ENCODE measurements around the gene DACH1. TPM values are rescaled to one million over a fixed set of nuclear protein-coding genes. Genes with fewer than 3 reads are reported as not detected.
"Not testable (repeated sequence)": the region's sequence is repeated elsewhere in the genome, so short reads cannot be mapped to it uniquely, and the experiment has no call there.

Gene DACH1
- total RNA-seq, 2 donors from 2014 or later, result 0.42 TPM; not detected in 1

- Mint-ChIP-seq H3K27me3 (peaks cover 20 to 27% of the 10 kb centered on the region in 2 donors), H3K27ac (no peak overlapping the region), H3K9me3 (no peaks in the 10 kb centered on the region), H3K4me1 (ENCODE audit: low read depth in 2 of 2) (peaks cover 10 to 11% of the 10 kb centered on the region in 2 donors), H3K36me3 (peaks cover 4% of the 10 kb centered on the region), H3K4me3 (no peak overlapping the region)
- ATAC-seq, result no peak
- no peak for DNase-seq (ENCODE audit: low spot score)
These were observed 5.1 kb downstream of the DACH1 start for GRCh38 chr13:71861769-71862458.

- H3K4me3 Mint-ChIP-seq, result no peak overlapping the region
- peaks cover 20 to 22% of the 10 kb centered on the region in 2 donors for H3K27me3 Mint-ChIP-seq
- H3K36me3 Mint-ChIP-seq, result peaks cover 4% of the 10 kb centered on the region
- H3K4me1 Mint-ChIP-seq (ENCODE audit: low read depth in 2 of 2), result peaks cover 8 to 10% of the 10 kb centered on the region in 2 donors
- ATAC-seq (no peak), DNase-seq (ENCODE audit: low spot score) (no peak)
- H3K9me3 Mint-ChIP-seq, result no peaks in the 10 kb centered on the region
- H3K27ac Mint-ChIP-seq, result no peak overlapping the region
These were observed 6.4 kb downstream of the DACH1 start for GRCh38 chr13:71860547-71861138.

- peaks cover 6 to 7% of the 10 kb centered on the region in 2 donors for H3K27me3 Mint-ChIP-seq
- ATAC-seq, result no peak
- DNase-seq (ENCODE audit: low spot score), result no peak
- H3K9me3 Mint-ChIP-seq, result no peaks in the 10 kb centered on the region
- H3K4me3 Mint-ChIP-seq, result no peak overlapping the region
- H3K4me1 Mint-ChIP-seq (ENCODE audit: low read depth in 2 of 2), result no peaks in the 10 kb centered on the region
- H3K27ac Mint-ChIP-seq, result no peak overlapping the region
- peaks cover 4% of the 10 kb centered on the region for H3K36me3 Mint-ChIP-seq
These were observed 8.4 kb downstream of the DACH1 start for GRCh38 chr13:71858647-71859046.

- DNase-seq (ENCODE audit: low spot score) (no peak), ATAC-seq (no peak)
- Mint-ChIP-seq H3K27ac (no peak overlapping the region), H3K36me3 (peaks cover 4% of the 10 kb centered on the region), H3K9me3 (no peaks in the 10 kb centered on the region), H3K4me3 (no peak overlapping the region), H3K4me1 (ENCODE audit: low read depth in 2 of 2) (no peaks in the 10 kb centered on the region), H3K27me3 (peaks cover 0 to 3% of the 10 kb centered on the region in 2 donors)
These were observed 10.4 kb downstream of the DACH1 start for GRCh38 chr13:71856548-71857043.

GRCh38 chr13:71854401-71854800 is 12.6 kb downstream of the DACH1 start:
- no peaks in the 10 kb centered on the region for H3K27me3 Mint-ChIP-seq
- no peak overlapping the region for H3K27ac Mint-ChIP-seq
- no peak for DNase-seq (ENCODE audit: low spot score)

GRCh38 chr13:71853725-71854124 is 13.3 kb downstream of the DACH1 start:
- Mint-ChIP-seq H3K27ac (no peak overlapping the region), H3K4me1 (ENCODE audit: low read depth in 2 of 2) (no peaks in the 10 kb centered on the region), H3K27me3 (no peaks in the 10 kb centered on the region), H3K36me3 (peaks cover under 1% of the 10 kb centered on the region), H3K4me3 (no peak overlapping the region), H3K9me3 (peaks cover 2% of the 10 kb centered on the region)
- ATAC-seq (no peak), DNase-seq (ENCODE audit: low spot score) (no peak)

More at GRCh38 chr13:71854401-71854800, 12.6 kb downstream of the DACH1 start:
- Mint-ChIP-seq H3K4me1 (ENCODE audit: low read depth in 2 of 2) (no peaks in the 10 kb centered on the region), H3K4me3 (no peak overlapping the region), H3K36me3 (peaks cover 4% of the 10 kb centered on the region), H3K9me3 (no peaks in the 10 kb centered on the region)
- ATAC-seq, result no peak

GRCh38 chr13:71852736-71853135 is 14.3 kb downstream of the DACH1 start:
- Mint-ChIP-seq H3K36me3 (no peaks in the 10 kb centered on the region), H3K27me3 (no peaks in the 10 kb centered on the region), H3K9me3 (peaks cover 3% of the 10 kb centered on the region), H3K27ac (no peak overlapping the region), H3K4me1 (ENCODE audit: low read depth in 2 of 2) (no peaks in the 10 kb centered on the region), H3K4me3 (no peak overlapping the region)
- no peak for ATAC-seq
- DNase-seq (ENCODE audit: low spot score), result no peak

GRCh38 chr13:71851498-71852409 is 15.2 kb downstream of the DACH1 start:
- H3K9me3 Mint-ChIP-seq, result peaks cover 3% of the 10 kb centered on the region
- H3K4me3 Mint-ChIP-seq, result no peak overlapping the region
- H3K27ac Mint-ChIP-seq, result no peak overlapping the region
- DNase-seq (ENCODE audit: low spot score), result no peak
- H3K36me3 Mint-ChIP-seq, result no peaks in the 10 kb centered on the region
- H3K4me1 Mint-ChIP-seq (ENCODE audit: low read depth in 2 of 2), result no peaks in the 10 kb centered on the region
- no peak for ATAC-seq
- no peaks in the 10 kb centered on the region for H3K27me3 Mint-ChIP-seq

- ATAC-seq (no peak), DNase-seq (ENCODE audit: low spot score) (no peak)
- no peak overlapping the region for H3K27ac Mint-ChIP-seq
- no peaks in the 10 kb centered on the region for H3K36me3 Mint-ChIP-seq
- H3K27me3 Mint-ChIP-seq, result no peaks in the 10 kb centered on the region
- H3K4me3 Mint-ChIP-seq, result no peak overlapping the region
- no peaks in the 10 kb centered on the region for H3K4me1 Mint-ChIP-seq (ENCODE audit: low read depth in 2 of 2)
- peaks cover 2% of the 10 kb centered on the region for H3K9me3 Mint-ChIP-seq
These were observed 25.0 kb downstream of the DACH1 start for GRCh38 chr13:71842003-71842402.

GRCh38 chr13:71838842-71839241 is 28.2 kb downstream of the DACH1 start:
- peaks cover 8% of the 10 kb centered on the region for H3K9me3 Mint-ChIP-seq
- no peak for ATAC-seq
- DNase-seq (ENCODE audit: low spot score), result no peak
- no peaks in the 10 kb centered on the region for H3K36me3 Mint-ChIP-seq
- no peaks in the 10 kb centered on the region for H3K27me3 Mint-ChIP-seq
- H3K27ac Mint-ChIP-seq, result no peak overlapping the region
- H3K4me3 Mint-ChIP-seq, result no peak overlapping the region
- H3K4me1 Mint-ChIP-seq (ENCODE audit: low read depth in 2 of 2), result no peaks in the 10 kb centered on the region

GRCh38 chr13:71837582-71837981 is 29.4 kb downstream of the DACH1 start:
- H3K9me3 Mint-ChIP-seq; H3K27me3 Mint-ChIP-seq; DNase-seq (ENCODE audit: low spot score); H3K36me3 Mint-ChIP-seq; H3K4me3 Mint-ChIP-seq; H3K4me1 Mint-ChIP-seq (ENCODE audit: low read depth in 2 of 2); ATAC-seq; H3K27ac Mint-ChIP-seq: not testable (repeated sequence)

GRCh38 chr13:71831716-71832115 is 35.3 kb downstream of the DACH1 start:
- H3K27me3 Mint-ChIP-seq, result no peaks in the 10 kb centered on the region
- H3K36me3 Mint-ChIP-seq, result no peaks in the 10 kb centered on the region
- H3K9me3 Mint-ChIP-seq, result peaks cover 4% of the 10 kb centered on the region

GRCh38 chr13:71830736-71831135 is 36.3 kb downstream of the DACH1 start:
- peaks cover 0 to 4% of the 10 kb centered on the region in 2 donors for H3K4me1 Mint-ChIP-seq (ENCODE audit: low read depth in 2 of 2)
- no peak overlapping the region for H3K4me3 Mint-ChIP-seq
- H3K36me3 Mint-ChIP-seq, result no peaks in the 10 kb centered on the region
- H3K27ac Mint-ChIP-seq, result no peak overlapping the region
- H3K9me3 Mint-ChIP-seq, result no peaks in the 10 kb centered on the region
- DNase-seq (ENCODE audit: low spot score), result no peak
- H3K27me3 Mint-ChIP-seq, result no peaks in the 10 kb centered on the region
- no peak for ATAC-seq

More at GRCh38 chr13:71831716-71832115, 35.3 kb downstream of the DACH1 start:
- ATAC-seq (no peak), DNase-seq (ENCODE audit: low spot score) (no peak)
- Mint-ChIP-seq H3K4me3 (no peak overlapping the region), H3K4me1 (ENCODE audit: low read depth in 2 of 2) (peaks cover 0 to 4% of the 10 kb centered on the region in 2 donors), H3K27ac (no peak overlapping the region)

GRCh38 chr13:71830323-71830722 is 36.7 kb downstream of the DACH1 start:
- Mint-ChIP-seq H3K9me3 (no peaks in the 10 kb centered on the region), H3K36me3 (no peaks in the 10 kb centered on the region), H3K4me1 (ENCODE audit: low read depth in 2 of 2) (peaks cover 0 to 4% of the 10 kb centered on the region in 2 donors), H3K27me3 (no peaks in the 10 kb centered on the region), H3K4me3 (no peak overlapping the region), H3K27ac (no peak overlapping the region)
- DNase-seq (ENCODE audit: low spot score) (no peak), ATAC-seq (no peak)

All from natural killer cell treated with Interleukin-12 subunit alpha and Interleukin-12 subunit beta and Interleukin-15 and Interleukin-18, amount 100 ng/mL, for 72 hours (primary cell).